IPS DF 19.7 (cell line): ENCODE data around the gene RASSF10.

Experiments
- DNase-seq: peaks from one replicate; pipeline ENCODE4 v3.0.0-alpha.2; 2013; ENCODE audit warnings: low read depth, low spot score

Gene RASSF10

DNA sequence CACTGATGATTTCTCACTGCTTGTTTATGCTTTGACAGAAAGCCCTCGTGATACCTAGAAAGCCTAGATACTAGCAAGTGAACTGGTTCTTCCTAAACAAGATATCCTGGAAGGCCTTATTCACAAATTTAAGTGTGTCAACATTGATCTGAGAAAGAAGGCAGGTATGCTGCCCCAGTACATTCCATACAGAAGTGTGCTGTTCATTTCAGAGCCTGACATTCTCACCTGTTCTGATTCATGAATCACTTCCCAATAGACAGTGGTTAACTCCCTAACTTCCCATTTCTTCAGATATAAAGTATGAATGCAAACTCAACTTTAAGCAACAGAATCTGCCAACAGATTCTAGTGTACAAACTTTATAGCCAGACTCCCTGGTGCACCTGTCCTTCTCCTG lies 15.5 kb upstream of the RASSF10 start:
- no peak for DNase-seq

GRCh38 chr11:12994476-12994875 lies 14.6 kb upstream of the RASSF10 start:
- DNase-seq = no peak

DNA sequence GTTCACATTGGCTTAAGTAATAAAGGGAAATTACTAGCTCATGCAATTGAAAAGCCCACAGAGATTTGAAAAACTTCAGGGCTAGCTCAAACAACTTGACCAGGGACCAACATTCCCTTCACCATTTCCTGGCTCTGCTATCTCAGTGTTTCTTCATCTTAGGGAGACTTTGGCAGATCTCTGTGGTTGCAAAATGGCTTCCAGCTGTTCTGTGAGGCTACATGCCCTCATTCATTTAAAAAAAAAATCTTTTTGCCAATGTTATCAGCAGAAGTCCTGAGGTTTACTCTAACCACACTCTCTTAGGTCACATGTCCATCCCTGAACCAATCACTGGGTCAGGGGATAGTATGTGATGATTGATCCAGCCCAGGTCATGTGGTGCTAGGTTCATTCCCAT lies 13.9 kb upstream of the RASSF10 start:
- DNase-seq = no peak

GRCh38 chr11:12995823-12996222 lies 13.3 kb upstream of the RASSF10 start:
- DNase-seq = no peak

DNA sequence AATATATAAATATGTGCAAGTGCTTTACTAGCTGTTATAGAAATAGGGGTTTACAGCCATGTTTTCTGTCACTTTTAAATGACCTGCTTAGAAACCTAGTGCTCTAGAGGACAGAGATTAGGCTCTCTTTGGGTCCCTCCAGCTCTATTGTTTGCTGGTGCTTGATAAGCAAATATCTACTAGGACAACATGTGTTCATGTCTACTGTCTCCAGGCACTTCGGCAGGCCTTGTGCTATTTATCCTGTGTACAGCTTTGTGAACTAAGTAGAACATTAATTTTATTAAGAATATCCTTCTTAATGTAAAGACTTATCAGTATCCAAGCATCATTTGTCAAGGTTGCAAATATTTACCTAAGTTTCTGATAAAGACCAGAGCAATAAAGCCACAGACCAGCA lies 11.9 kb upstream of the RASSF10 start:
- DNase-seq = no peak

GRCh38 chr11:12998336-12998735 lies 10.8 kb upstream of the RASSF10 start:
- no peak for DNase-seq

- no peak for DNase-seq
Observed at GRCh38 chr11:12999597-12999996, 9.5 kb upstream of the RASSF10 start.

DNA sequence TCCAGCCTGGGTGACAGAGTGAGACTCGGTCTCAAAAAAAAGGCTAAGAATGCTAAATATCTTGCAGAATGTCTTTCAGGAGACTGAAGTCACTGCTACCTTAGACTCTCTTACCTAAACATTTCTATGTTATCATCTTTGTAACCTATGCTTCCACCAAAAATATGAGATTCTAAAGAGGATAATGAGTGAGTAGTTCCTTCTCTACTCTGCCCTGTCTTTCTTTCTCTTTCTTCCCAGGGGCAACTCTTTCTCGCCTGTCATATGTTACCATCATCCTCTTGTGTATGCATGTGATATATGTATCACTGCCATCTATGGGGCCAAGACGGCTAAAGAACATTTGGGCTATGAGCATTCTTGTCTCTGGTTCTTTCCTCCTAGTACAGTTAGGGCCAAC lies 9.0 kb upstream of the RASSF10 start:
- no peak for DNase-seq

DNA sequence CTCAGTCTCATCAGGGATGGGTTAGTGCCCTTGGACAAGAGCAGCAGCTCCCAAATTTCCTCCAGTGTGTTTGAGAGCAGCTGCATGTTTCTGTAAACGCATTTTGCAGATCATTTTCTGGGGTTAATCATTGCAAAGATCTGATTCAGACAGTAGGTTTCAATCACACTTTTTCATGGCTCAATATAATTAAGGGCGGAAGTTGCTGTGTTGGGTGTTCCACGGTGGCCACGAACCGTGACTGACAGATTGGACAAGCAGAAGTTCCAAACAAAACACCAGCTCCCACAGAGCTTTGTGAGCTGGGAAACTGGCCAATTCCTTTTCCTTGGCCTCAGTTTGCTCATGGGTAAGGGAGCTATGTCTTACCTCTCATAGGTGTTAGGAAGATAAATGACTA lies 8.4 kb upstream of the RASSF10 start:
- DNase-seq = no peak

DNA sequence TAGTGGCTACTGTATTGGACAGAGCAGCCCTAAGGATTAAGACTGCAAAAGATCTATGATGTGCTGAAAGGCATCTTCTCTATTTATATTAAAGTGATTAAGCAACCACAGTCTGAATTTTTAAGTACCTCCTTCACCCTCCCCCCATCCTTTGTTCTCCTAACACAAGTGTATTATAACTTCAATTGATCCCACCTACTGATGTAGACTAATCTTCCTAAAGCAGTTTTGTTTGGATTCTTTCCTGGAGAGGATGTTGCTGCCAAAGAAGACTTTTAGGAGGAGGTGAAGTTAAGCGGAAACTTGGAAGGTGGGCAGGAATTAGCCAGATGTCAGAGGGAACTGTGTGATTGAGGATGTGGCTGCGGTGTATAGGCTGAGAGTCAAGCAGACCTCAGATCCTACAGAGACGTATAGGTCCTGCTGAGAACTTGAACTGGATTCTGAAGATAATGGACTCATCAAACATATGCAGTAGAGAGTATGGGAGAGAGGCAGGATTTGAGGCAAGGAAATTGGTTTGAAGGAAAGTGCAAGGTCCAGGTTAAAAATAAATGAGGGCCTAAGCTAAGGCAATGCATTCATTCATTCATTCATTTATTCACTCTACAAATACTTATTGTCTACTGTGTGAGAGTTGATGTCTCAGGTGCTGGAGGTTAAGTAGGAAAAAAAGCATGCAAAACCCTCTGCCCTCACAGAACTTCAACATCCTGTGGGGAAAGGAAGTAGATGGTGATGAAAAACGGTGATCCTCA lies 5.2 kb upstream of the RASSF10 start:
- no peak for DNase-seq

DNA sequence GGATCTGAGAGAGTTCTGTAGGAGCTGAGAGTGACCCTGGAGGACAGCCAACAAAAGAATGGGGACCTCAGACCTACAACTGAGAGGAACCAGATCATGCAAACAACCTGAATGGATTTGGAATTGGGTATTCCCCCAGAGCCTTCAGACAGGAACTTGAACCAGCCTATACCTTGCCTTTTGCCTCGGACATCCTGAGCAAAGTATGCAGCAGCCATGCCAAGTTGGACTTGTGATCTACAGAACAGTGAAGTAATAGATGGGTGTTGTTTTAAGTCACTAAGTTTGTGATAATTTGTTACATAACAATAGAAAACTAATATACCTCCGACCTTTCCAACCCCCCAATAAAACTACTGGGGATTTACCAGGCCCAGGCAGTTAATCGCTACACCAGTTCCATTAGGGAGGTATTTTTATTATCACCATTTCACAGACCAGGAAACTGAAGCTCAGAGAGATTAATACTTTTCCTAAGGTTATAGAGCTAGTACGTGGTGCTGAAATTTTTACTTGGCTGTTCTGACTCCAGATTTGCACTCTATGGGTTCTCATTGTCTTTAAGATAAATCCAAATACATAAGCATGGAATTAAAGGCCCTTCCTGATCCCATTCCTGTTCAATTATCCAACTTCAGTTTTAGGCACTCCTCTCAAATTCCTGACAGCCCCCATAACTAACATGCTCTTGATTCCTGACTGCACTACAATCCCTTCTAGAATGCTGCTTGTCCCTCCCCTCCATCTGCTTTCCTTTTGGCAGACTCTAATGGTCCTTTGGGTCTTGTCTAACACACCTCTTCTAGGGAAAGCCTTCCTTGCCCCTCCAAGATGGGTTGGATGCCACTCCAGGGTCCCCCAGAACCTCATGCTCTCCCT lies 1.7 kb upstream of the RASSF10 start:
- DNase-seq = no peak

GRCh38 chr11:13008061-13008435 lies 1.1 kb upstream of the RASSF10 start:
- no peak for DNase-seq

DNA sequence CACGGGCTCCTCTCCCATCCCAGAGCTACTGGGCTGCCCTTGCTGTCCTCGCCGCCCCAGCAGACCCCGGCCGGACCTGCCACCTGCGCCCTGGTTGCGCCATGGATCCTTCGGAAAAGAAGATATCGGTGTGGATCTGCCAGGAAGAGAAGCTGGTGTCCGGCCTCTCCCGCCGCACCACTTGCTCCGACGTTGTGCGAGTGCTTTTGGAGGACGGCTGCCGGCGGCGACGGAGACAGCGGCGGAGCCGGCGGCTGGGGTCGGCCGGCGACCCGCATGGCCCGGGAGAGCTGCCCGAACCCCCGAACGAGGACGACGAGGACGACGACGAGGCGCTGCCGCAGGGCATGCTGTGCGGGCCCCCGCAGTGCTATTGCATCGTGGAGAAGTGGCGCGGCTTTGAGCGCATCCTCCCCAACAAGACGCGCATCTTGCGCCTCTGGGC lies 382 bp downstream of the RASSF10 start:
- DNase-seq = peak; percentile 3

DNA sequence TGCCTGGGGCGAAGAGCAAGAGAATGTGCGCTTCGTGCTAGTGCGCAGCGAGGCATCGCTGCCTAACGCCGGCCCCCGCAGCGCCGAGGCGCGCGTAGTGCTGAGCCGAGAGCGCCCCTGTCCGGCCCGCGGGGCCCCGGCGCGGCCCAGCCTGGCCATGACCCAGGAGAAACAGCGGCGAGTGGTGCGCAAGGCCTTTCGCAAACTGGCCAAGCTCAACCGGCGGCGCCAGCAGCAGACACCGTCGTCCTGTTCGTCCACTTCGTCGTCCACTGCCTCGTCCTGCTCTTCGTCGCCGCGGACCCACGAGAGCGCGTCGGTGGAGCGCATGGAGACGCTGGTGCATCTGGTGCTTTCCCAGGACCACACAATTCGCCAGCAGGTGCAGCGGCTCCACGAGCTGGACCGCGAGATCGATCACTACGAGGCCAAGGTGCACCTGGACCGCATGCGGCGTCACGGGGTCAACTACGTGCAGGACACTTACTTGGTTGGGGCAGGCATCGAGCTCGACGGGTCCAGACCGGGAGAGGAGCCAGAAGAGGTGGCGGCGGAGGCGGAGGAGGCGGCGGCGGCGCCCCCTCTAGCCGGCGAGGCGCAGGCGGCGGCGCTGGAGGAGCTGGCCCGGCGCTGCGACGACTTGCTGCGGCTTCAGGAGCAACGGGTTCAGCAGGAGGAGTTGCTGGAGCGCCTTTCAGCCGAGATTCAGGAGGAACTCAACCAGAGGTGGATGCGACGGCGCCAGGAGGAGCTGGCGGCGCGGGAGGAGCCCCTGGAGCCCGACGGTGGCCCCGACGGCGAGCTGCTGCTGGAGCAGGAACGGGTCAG lies 1.0 kb downstream of the RASSF10 start:
- peak; percentile 12 for DNase-seq

DNA sequence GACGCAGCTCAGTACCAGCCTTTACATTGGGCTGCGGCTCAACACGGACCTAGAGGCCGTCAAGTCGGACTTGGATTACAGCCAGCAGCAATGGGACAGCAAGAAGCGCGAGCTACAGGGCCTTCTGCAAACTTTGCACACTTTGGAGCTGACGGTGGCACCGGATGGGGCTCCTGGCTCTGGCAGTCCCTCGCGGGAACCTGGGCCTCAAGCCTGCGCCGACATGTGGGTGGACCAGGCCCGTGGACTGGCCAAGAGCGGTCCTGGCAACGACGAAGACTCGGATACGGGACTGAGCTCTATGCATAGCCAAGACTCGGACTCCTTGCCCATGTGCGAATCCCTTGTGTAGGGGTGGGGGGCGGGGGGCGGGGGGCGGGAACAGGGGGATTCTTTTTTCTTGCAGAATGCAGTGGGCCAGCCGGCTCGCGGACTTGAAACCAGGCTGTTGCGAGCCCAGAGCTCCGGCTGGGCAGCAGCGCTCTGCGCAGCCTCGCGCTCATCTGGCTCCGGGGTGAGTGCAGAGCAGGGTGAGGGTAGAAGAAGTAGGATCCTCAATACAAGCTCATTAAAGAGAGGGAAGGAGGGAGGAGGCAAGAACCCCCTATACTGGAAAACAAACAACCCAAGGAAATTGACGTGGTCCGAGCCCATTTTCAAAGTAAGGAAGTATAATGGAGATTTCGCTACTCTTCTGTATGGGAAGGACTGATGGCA lies 1.8 kb downstream of the RASSF10 start:
- DNase-seq = peak; percentile 35

- no peak for DNase-seq
Observed at GRCh38 chr11:13011466-13012055, 2.4 kb downstream of the RASSF10 start.

- DNase-seq = no peak
Observed at GRCh38 chr11:13012056-13012661, 3.0 kb downstream of the RASSF10 start.

GRCh38 chr11:13013054-13013488 lies 4.0 kb downstream of the RASSF10 start:
- no peak for DNase-seq

DNA sequence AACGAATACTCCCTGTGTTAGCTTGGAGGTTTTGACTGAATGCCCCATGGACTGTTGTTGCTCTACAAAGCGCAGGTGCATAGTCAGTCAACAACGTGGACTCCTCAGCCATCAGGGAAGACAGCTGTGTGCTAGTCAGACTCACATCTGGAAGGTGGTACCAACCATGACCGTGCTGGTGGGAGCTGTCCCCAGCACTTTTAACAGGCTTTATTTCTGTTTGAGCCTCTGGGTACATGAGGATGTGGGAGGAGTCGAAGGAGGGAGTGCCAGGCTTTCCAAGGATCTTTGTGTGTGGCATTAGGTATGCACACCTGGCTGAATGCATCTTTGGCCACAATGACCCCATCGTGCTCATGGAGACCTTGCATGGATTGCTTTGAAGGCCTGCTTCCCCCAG lies 6.6 kb downstream of the RASSF10 start:
- no peak for DNase-seq

GRCh38 chr11:13016415-13016814 lies 7.3 kb downstream of the RASSF10 start:
- DNase-seq = no peak

GRCh38 chr11:13019313-13019712 lies 10.2 kb downstream of the RASSF10 start:
- no peak for DNase-seq
